Loucy (cell line): ENCODE measurements around the gene RANBP9.

ENCODE experiments used
- H2AFZ ChIP-seq: fragments of 200-600 bp; sonication (generic); 2 replicates; pipeline ENCODE4 v1.6.0; 2016; ENCODE audit warnings: antibody characterized with exemption, mild to moderate bottlenecking, low read length, moderate library complexity
- H3F3A ChIP-seq: fragments of 200-600 bp; 2 replicates; pipeline ENCODE4 v1.6.0; 2016; ENCODE audit warnings: antibody characterized with exemption, low read depth, mild to moderate bottlenecking
- H3K27me3 ChIP-seq: fragments of 200-600 bp; sonication (generic); 2 replicates; pipeline ENCODE4 v1.6.1; 2014; ENCODE audit warnings: low read length, mild to moderate bottlenecking; ENCODE audit not compliant: insufficient read depth, poor library complexity, severe bottlenecking
- H3K36me3 ChIP-seq: fragments of 200-600 bp; sonication (generic); 2 replicates; pipeline ENCODE4 v1.6.1; 2016; ENCODE audit warnings: low read length; ENCODE audit not compliant: insufficient read depth
- H3K4me1 ChIP-seq: fragments of 200-600 bp; sonication (generic); 2 replicates; pipeline ENCODE4 v1.5.1; 2014; ENCODE audit warnings: low read length, mild to moderate bottlenecking; ENCODE audit not compliant: insufficient read depth, poor library complexity, severe bottlenecking
- H3K4me2 ChIP-seq: fragments of 200-600 bp; sonication (generic); 2 replicates; pipeline ENCODE4 v1.6.0; 2014; ENCODE audit warnings: antibody characterized with exemption, low read length, low read depth, mild to moderate bottlenecking; ENCODE audit not compliant: poor library complexity, severe bottlenecking
- H3K4me3 ChIP-seq: fragments of 200-600 bp; sonication (generic); 2 replicates; pipeline ENCODE4 v1.5.1; 2014; ENCODE audit warnings: low read length, mild to moderate bottlenecking, mixed read lengths; ENCODE audit not compliant: poor library complexity, severe bottlenecking
- H3K79me2 ChIP-seq: fragments of 200-600 bp; sonication (generic); 2 replicates; pipeline ENCODE4 v1.6.1; 2014; ENCODE audit warnings: low read length; ENCODE audit not compliant: insufficient read depth
- H3K9ac ChIP-seq: fragments of 200-600 bp; sonication (generic); 2 replicates; pipeline ENCODE4 v1.6.0; 2014; ENCODE audit warnings: mild to moderate bottlenecking, low read depth, low read length, moderate library complexity; ENCODE audit not compliant: poor library complexity, severe bottlenecking
- H3K9me2 ChIP-seq: fragments of 200-600 bp; sonication (generic); replicated peaks from 2 replicates; pipeline ENCODE4 v1.6.1; 2016; ENCODE audit warnings: low read depth, low read length, mixed read lengths
- H3K9me3 ChIP-seq: fragments of 200-600 bp; sonication (generic); 2 replicates; pipeline ENCODE4 v1.6.1; 2014; ENCODE audit warnings: mild to moderate bottlenecking, antibody characterized with exemption, low read length, low read depth; ENCODE audit not compliant: insufficient read depth
- H4K20me1 ChIP-seq: fragments of 200-600 bp; sonication (generic); 2 replicates; pipeline ENCODE4 v1.6.0; 2014; ENCODE audit warnings: antibody characterized with exemption, low read length, mild to moderate bottlenecking; ENCODE audit not compliant: insufficient read depth, poor library complexity, severe bottlenecking
- EZH2phosphoT487 ChIP-seq: fragments of 200-600 bp; IDR thresholded peaks from 2 replicates; pipeline ENCODE4 v1.6.1; 2018; ENCODE audit warnings: antibody characterized with exemption, mild to moderate bottlenecking, moderate library complexity, borderline replicate concordance
- TF ChIP-seq, protein P1 (sequence below): fragments of 200-600 bp; sonication (generic); conservative IDR thresholded peaks from 2 replicates; pipeline ENCODE4 v1.5.1; 2014; ENCODE audit warnings: mild to moderate bottlenecking, antibody characterized with exemption, low read length

RANBP9 gene

DNA sequence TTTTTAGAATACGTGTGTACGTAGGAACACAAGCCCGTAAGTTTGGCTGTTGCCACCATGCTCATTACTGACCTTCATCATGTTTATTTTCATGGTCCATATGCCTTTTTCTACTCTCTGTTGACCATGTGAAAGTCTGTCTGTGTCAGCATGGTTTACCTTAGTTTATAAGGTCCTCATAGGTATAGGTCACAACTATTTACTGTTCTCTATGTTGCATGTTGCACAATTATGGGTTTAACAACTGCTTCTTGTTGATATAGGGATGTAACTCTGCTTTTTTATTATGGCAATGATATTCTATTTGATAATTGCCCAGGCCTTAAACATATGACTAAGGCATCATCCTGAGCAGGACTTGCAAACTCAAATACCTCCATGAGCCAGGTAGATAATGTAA lies 13.4 kb upstream of the RANBP9 start:
- Histone ChIP-seq H3K36me3 (no peaks in the 10 kb centered on the region), H3K9me2 (no peaks in the 10 kb centered on the region), H3K27me3 (no peaks in the 10 kb centered on the region), H2AFZ (no peak overlapping the region), H3K4me3 (no peak overlapping the region), H3K79me2 (no peaks in the 10 kb centered on the region), H3K4me1 (peaks cover 25% of the 10 kb centered on the region), H3K9ac (no peak overlapping the region), H3F3A (peaks cover 4% of the 10 kb centered on the region; the same call in 1 of the 2 replicates), H3K4me2 (no peak overlapping the region), H4K20me1 (no peaks in the 10 kb centered on the region), H3K9me3 (no peaks in the 10 kb centered on the region)
- TF ChIP-seq EZH2phosphoT487 = no peak
- TF ChIP-seq, protein P1, sequence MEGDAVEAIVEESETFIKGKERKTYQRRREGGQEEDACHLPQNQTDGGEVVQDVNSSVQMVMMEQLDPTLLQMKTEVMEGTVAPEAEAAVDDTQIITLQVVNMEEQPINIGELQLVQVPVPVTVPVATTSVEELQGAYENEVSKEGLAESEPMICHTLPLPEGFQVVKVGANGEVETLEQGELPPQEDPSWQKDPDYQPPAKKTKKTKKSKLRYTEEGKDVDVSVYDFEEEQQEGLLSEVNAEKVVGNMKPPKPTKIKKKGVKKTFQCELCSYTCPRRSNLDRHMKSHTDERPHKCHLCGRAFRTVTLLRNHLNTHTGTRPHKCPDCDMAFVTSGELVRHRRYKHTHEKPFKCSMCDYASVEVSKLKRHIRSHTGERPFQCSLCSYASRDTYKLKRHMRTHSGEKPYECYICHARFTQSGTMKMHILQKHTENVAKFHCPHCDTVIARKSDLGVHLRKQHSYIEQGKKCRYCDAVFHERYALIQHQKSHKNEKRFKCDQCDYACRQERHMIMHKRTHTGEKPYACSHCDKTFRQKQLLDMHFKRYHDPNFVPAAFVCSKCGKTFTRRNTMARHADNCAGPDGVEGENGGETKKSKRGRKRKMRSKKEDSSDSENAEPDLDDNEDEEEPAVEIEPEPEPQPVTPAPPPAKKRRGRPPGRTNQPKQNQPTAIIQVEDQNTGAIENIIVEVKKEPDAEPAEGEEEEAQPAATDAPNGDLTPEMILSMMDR = no peak

DNA sequence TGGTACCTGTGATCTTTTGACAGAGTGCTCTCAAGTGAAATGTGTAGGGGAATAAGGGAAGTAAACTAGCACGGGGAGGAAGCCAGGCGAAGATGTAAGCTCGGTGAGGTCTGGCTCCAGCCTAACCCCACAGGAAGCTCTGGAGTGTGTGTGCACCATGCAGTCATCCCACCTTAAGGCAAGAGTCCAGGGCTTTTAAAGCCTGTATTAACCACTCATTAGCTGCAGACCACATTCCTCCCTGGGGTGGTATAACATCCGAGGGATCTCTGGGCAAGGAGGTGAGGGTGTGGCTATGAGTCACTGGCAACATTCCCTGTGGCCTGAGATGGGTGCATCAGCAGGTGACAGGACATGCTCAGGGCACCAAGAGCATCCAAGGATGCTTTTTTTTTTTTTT lies 12.5 kb upstream of the RANBP9 start:
- H3K27me3 ChIP-seq = no peaks in the 10 kb centered on the region
- no peaks in the 10 kb centered on the region for H3K36me3 ChIP-seq
- peaks cover 25% of the 10 kb centered on the region for H3K4me1 ChIP-seq
- no peak overlapping the region for H2AFZ ChIP-seq
- peak overlapping the region; percentile 6 for H3K4me3 ChIP-seq
- TF ChIP-seq EZH2phosphoT487 = no peak
- TF ChIP-seq, protein P1 = no peak
- no peaks in the 10 kb centered on the region for H4K20me1 ChIP-seq
- H3K4me2 ChIP-seq = peak overlapping the region; percentile 32
- peaks cover 4% of the 10 kb centered on the region; the same call in 1 of the 2 replicates for H3F3A ChIP-seq
- no peaks in the 10 kb centered on the region for H3K9me3 ChIP-seq
- no peaks in the 10 kb centered on the region for H3K9me2 ChIP-seq
- no peaks in the 10 kb centered on the region for H3K79me2 ChIP-seq
- no peak overlapping the region for H3K9ac ChIP-seq

DNA sequence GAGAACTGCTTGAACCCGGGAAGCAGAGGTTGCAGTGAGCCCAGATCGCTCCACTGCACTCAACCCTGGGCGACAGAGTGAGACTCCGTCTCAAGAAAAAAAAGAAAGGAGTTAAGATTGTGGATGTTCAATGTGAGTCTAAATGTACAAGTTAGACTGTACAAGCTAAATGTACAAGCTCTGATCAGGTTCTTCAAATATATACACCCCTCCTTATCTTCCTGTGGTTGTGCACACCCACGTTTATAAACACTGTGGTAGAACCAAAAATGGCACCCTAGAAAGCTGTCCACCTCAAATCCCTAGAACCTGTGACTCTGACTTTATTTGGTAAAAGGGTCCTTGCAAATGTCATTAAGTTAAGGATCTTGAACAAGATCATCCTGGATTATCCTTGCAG lies 11.2 kb upstream of the RANBP9 start:
- no peaks in the 10 kb centered on the region for H3K9me3 ChIP-seq
- H3K4me1 ChIP-seq = peaks cover 25% of the 10 kb centered on the region
- H3K27me3 ChIP-seq = no peaks in the 10 kb centered on the region
- H3K9me2 ChIP-seq = no peaks in the 10 kb centered on the region
- H3F3A ChIP-seq = peaks cover 4% of the 10 kb centered on the region; the same call in 1 of the 2 replicates
- H2AFZ ChIP-seq = no peak overlapping the region
- TF ChIP-seq, protein P1 = no peak
- TF ChIP-seq EZH2phosphoT487 = no peak
- H3K9ac ChIP-seq = no peak overlapping the region
- H3K4me2 ChIP-seq = no peak overlapping the region
- no peaks in the 10 kb centered on the region for H4K20me1 ChIP-seq
- H3K36me3 ChIP-seq = no peaks in the 10 kb centered on the region
- no peaks in the 10 kb centered on the region for H3K79me2 ChIP-seq
- no peak overlapping the region for H3K4me3 ChIP-seq
